Measurements from ENCODE around the gene HSD11B1L.
A peak's percentile ranks its signal among the peaks of the same experiment; 100 is the strongest.
"Not testable (repeated sequence)": the region's sequence is repeated elsewhere in the genome, so short reads cannot be mapped to it uniquely, and the experiment has no call there.

The HSD11B1L gene

GRCh38 chr19:5688262-5688881 is 7.5 kb downstream of the HSD11B1L start:
- not testable (repeated sequence) for DNase-seq

GRCh38 chr19:5690125-5690954 is 9.5 kb downstream of the HSD11B1L start, which contains the start of gene RPL36:
Gene RPL36, plus strand, starts transcription at chr19:5690295. Its CDS starts 213 bp downstream, at chr19:5690508.
- peak; percentile 83 to 92 for DNase-seq

GRCh38 chr19:5690955-5691821 is 10.4 kb downstream of the HSD11B1L start:
- DNase-seq, result no peak

- DNase-seq, result no peak
These were observed 11.2 kb downstream of the HSD11B1L start for GRCh38 chr19:5691822-5692722.

GRCh38 chr19:5692723-5693194 is 11.9 kb downstream of the HSD11B1L start:
- DNase-seq, result no peak

- no peak for DNase-seq
These were observed 12.7 kb downstream of the HSD11B1L start for GRCh38 chr19:5693195-5694166.

GRCh38 chr19:5694167-5694955 is 13.5 kb downstream of the HSD11B1L start:
- no peak for DNase-seq

- no peak for DNase-seq
These were observed 14.3 kb downstream of the HSD11B1L start for GRCh38 chr19:5694956-5695648.

GRCh38 chr19:5695649-5696195 is 14.9 kb downstream of the HSD11B1L start:
- DNase-seq, result no peak

GRCh38 chr19:5696196-5697021 is 15.6 kb downstream of the HSD11B1L start:
- DNase-seq, result no peak

- DNase-seq, result no peak
These were observed 16.4 kb downstream of the HSD11B1L start for GRCh38 chr19:5697022-5697889.

GRCh38 chr19:5697890-5698634 is 17.2 kb downstream of the HSD11B1L start:
- DNase-seq, result no peak

GRCh38 chr19:5698635-5699422 is 18.0 kb downstream of the HSD11B1L start:
- no peak for DNase-seq

GRCh38 chr19:5700455-5701092 is 19.7 kb downstream of the HSD11B1L start:
- no peak for DNase-seq

- DNase-seq, result not testable (repeated sequence)
These were observed 21.2 kb downstream of the HSD11B1L start for GRCh38 chr19:5702053-5702410.

Data from NCI-H1930 (cell line).